Measurements from ENCODE around the gene RAD51B.
"Not testable (repeated sequence)": the region's sequence is repeated elsewhere in the genome, so short reads cannot be mapped to it uniquely, and the experiment has no call there.

The RAD51B gene

DNA sequence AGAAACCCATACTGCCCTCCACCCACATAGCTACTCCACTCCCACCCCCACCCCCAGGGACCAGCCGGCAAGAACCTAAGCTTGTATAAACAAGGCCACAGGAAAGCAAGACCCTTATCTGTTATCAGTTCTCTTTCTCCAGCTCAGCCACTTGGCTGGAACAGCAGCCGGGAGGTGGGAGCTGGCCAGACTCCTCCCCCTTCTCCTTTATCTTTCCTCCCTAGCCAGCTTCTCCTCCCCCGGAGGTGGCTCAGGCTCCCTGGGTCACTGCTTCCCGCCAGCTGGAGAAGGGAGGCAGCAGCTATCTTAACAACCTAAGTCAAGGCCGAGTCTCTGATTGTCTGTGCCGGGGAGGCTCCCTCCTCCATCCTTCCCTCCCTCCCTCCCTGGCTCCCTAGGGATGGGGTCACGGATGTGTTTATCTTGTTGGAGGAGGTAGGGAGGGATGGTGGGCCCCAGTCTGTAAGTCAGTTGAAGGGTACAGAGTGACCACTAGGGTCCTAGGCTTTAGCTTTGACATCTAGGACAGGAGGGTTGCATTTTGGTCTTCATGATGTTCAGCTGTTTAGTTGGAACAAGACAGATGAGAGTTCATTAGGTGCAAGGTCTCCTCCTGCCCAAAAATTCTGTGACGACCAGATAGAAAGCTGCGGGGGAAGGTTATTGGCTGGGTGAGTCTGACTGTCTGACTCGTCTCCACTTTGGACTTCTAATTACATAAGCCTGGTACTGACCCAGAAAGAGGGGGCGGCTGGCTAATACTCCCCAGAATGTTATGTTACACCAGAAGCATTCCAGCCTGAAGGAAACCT is 943.6 kb downstream of the RAD51B start:
- H3K4me1 ChIP-seq (ENCODE audit: insufficient read depth, low read length), result peaks cover 11% of the 10 kb centered on the region; the same call in 1 of the 2 replicates
- WGBS, result 36% methylated on average over 10 of the region's 11 CpGs
- H3K9ac ChIP-seq (ENCODE audit: low read depth, low read length), result no peak overlapping the region
- no peaks in the 10 kb centered on the region for H3K9me3 ChIP-seq (ENCODE audit: insufficient read depth, low read depth, low read length)
- H3K4me3 ChIP-seq (ENCODE audit: low read length), result no peak overlapping the region
- H3K27ac ChIP-seq (ENCODE audit: low read depth, low read length), result no peak overlapping the region
- H3K36me3 ChIP-seq (ENCODE audit: insufficient read depth, low read length), result no peaks in the 10 kb centered on the region
- H3K27me3 ChIP-seq (ENCODE audit: insufficient read depth, low read length), result no peaks in the 10 kb centered on the region

- not testable (repeated sequence) for H3K9ac ChIP-seq (ENCODE audit: low read depth, low read length); H3K4me3 ChIP-seq (ENCODE audit: low read length); H3K9me3 ChIP-seq (ENCODE audit: insufficient read depth, low read depth, low read length); H3K27me3 ChIP-seq (ENCODE audit: insufficient read depth, low read length); H3K27ac ChIP-seq (ENCODE audit: low read depth, low read length); H3K36me3 ChIP-seq (ENCODE audit: insufficient read depth, low read length)
- WGBS, result 94% methylated on average over 4 of the region's 4 CpGs
- peaks cover 11% of the 10 kb centered on the region; the same call in 1 of the 2 replicates for H3K4me1 ChIP-seq (ENCODE audit: insufficient read depth, low read length)
Observed at GRCh38 chr14:68763843-68764242, 944.3 kb downstream of the RAD51B start.

DNA sequence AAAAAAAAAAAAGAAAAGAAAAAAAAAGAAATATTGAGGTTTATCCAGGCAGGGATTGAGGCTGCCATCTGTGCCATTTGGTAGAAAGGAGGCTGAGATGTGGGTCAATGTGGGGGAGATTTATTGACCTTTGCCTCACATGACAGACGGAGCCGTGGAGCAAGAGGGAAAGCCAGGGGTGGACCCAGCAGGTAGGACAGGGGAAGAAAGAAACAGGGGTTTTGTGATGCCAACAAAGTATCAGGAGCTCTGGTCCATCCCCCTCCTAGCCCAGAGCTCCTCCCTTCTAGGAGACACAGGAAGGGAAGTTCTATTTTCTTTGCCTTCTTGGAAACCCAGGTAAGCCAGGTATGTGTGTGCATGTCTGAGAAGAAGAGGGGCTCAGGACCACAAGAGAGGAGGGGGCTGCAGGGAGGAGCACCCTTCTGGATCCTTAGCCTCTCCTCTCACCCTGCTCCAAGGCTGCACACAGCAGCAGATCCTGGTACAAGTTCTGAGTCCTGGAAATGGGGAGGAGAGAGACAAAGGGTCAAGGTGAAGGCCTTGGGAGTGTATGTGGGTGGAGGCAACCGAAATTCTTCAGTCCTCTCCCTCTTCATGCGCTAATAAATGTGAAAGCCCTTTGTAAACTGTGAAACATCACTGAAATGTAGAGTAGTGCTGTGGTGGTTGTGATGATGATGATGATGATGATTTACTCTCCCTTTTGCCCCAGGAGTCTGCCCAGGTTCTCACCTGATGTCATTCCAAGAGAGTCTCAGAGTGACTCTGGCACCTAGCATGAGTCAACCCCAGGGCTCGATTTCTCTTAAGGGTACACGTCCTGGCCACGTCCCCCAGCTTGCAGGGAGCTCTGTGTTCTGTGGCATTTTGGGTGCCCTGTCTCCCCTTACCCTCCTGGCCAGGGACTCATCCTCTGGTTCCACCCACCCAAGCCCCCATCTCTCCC is 947.0 kb downstream of the RAD51B start:
- H3K27ac ChIP-seq (ENCODE audit: low read depth, low read length), result no peak overlapping the region
- no peaks in the 10 kb centered on the region for H3K27me3 ChIP-seq (ENCODE audit: insufficient read depth, low read length)
- no peaks in the 10 kb centered on the region for H3K9me3 ChIP-seq (ENCODE audit: insufficient read depth, low read depth, low read length)
- no peaks in the 10 kb centered on the region for H3K36me3 ChIP-seq (ENCODE audit: insufficient read depth, low read length)
- H3K9ac ChIP-seq (ENCODE audit: low read depth, low read length), result no peak overlapping the region
- no peak overlapping the region for H3K4me3 ChIP-seq (ENCODE audit: low read length)
- H3K4me1 ChIP-seq (ENCODE audit: insufficient read depth, low read length), result peaks cover 11% of the 10 kb centered on the region; the same call in 1 of the 2 replicates
- WGBS, result 81% methylated on average over 7 of the region's 7 CpGs

DNA sequence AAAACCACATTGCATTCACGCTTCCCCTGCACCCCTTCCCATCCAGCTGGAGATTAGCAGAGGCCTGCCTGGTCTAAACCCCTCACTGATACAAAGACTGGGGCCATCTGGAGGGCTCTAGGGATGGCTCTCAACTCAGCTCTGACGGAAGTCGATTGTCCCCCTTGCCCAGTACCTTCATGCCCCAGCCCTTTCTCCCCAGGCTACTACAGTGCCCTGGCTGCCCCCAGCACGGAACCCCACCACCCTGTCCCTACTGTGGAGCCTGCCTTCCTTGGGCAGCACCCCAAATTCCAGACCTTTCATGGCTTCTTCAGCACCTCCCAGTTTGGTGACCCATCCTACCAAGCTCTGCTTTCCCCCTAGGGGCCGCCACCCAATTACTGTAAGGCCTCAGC is 947.7 kb downstream of the RAD51B start:
- no peak overlapping the region for H3K27ac ChIP-seq (ENCODE audit: low read depth, low read length)
- WGBS, result 89% methylated on average over 5 of the region's 5 CpGs

GRCh38 chr14:68768316-68768715 is 948.7 kb downstream of the RAD51B start:
- Histone ChIP-seq H3K36me3 (ENCODE audit: insufficient read depth, low read length) (no peaks in the 10 kb centered on the region), H3K4me3 (ENCODE audit: low read length) (no peak overlapping the region), H3K4me1 (ENCODE audit: insufficient read depth, low read length) (peaks cover 3% of the 10 kb centered on the region; the same call in 1 of the 2 replicates), H3K9ac (ENCODE audit: low read depth, low read length) (no peak overlapping the region), H3K27ac (ENCODE audit: low read depth, low read length) (no peak overlapping the region), H3K9me3 (ENCODE audit: insufficient read depth, low read depth, low read length) (no peaks in the 10 kb centered on the region), H3K27me3 (ENCODE audit: insufficient read depth, low read length) (no peaks in the 10 kb centered on the region)
- WGBS, result 93% methylated on average over 7 of the region's 7 CpGs

More for the DNA sequence above, 947.7 kb downstream of the RAD51B start:
- no peak overlapping the region for H3K9ac ChIP-seq (ENCODE audit: low read depth, low read length)
- no peak overlapping the region for H3K4me3 ChIP-seq (ENCODE audit: low read length)
- H3K36me3 ChIP-seq (ENCODE audit: insufficient read depth, low read length), result no peaks in the 10 kb centered on the region
- H3K27me3 ChIP-seq (ENCODE audit: insufficient read depth, low read length), result no peaks in the 10 kb centered on the region
- H3K9me3 ChIP-seq (ENCODE audit: insufficient read depth, low read depth, low read length), result no peaks in the 10 kb centered on the region
- peaks cover 11% of the 10 kb centered on the region; the same call in 1 of the 2 replicates for H3K4me1 ChIP-seq (ENCODE audit: insufficient read depth, low read length)

GRCh38 chr14:68770051-68770450 is 950.5 kb downstream of the RAD51B start:
- no peaks in the 10 kb centered on the region for H3K27me3 ChIP-seq (ENCODE audit: insufficient read depth, low read length)
- no peaks in the 10 kb centered on the region for H3K9me3 ChIP-seq (ENCODE audit: insufficient read depth, low read depth, low read length)
- no peaks in the 10 kb centered on the region for H3K36me3 ChIP-seq (ENCODE audit: insufficient read depth, low read length)
- no peak overlapping the region for H3K27ac ChIP-seq (ENCODE audit: low read depth, low read length)
- 96% methylated on average over 9 of the region's 9 CpGs for WGBS
- no peak overlapping the region for H3K4me3 ChIP-seq (ENCODE audit: low read length)
- H3K4me1 ChIP-seq (ENCODE audit: insufficient read depth, low read length), result no peaks in the 10 kb centered on the region
- H3K9ac ChIP-seq (ENCODE audit: low read depth, low read length), result no peak overlapping the region

GRCh38 chr14:68770553-68771286 is 951.1 kb downstream of the RAD51B start:
- H3K9me3 ChIP-seq (ENCODE audit: insufficient read depth, low read depth, low read length), result no peaks in the 10 kb centered on the region
- H3K27me3 ChIP-seq (ENCODE audit: insufficient read depth, low read length), result no peaks in the 10 kb centered on the region
- H3K27ac ChIP-seq (ENCODE audit: low read depth, low read length), result no peak overlapping the region
- H3K4me3 ChIP-seq (ENCODE audit: low read length), result no peak overlapping the region
- H3K4me1 ChIP-seq (ENCODE audit: insufficient read depth, low read length), result no peaks in the 10 kb centered on the region
- H3K36me3 ChIP-seq (ENCODE audit: insufficient read depth, low read length), result no peaks in the 10 kb centered on the region
- 90% methylated on average over 11 of the region's 11 CpGs for WGBS
- H3K9ac ChIP-seq (ENCODE audit: low read depth, low read length), result no peak overlapping the region

- Histone ChIP-seq H3K4me1 (ENCODE audit: insufficient read depth, low read length) (no peaks in the 10 kb centered on the region), H3K4me3 (ENCODE audit: low read length) (no peak overlapping the region), H3K9ac (ENCODE audit: low read depth, low read length) (no peak overlapping the region), H3K27ac (ENCODE audit: low read depth, low read length) (no peak overlapping the region), H3K9me3 (ENCODE audit: insufficient read depth, low read depth, low read length) (no peaks in the 10 kb centered on the region), H3K27me3 (ENCODE audit: insufficient read depth, low read length) (no peaks in the 10 kb centered on the region), H3K36me3 (ENCODE audit: insufficient read depth, low read length) (no peaks in the 10 kb centered on the region)
- 80% methylated on average over 10 of the region's 10 CpGs for WGBS
Observed at GRCh38 chr14:68771631-68772030, 952.1 kb downstream of the RAD51B start.

DNA sequence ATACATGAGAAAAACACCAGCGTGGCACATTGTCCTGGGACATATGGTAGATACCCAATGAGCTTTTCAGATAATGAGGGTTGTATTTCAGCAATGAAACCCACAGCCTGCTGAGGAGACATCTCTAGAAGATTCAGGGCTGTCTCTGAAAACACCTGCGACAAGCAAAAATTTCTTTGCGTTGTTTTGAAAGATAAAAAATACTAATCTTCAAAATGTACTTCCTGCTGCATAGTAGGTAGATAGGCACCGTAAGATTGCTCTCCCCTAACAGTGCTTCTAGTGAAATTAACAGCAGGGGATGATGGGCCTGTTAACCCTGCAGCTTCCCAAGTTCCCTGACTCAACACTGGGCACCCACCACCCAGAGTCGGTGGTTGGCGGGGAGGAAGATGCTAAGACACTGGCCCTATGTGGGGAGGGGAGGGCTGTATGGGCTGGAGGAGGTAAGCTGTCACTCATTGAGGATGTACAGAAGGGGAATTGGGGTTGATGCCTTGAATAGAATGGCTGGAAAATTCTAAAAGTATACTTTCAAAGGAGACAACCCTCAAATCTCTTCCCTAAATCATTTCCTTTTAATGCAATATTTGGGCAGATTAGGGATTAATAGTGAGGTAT is 953.3 kb downstream of the RAD51B start:
- Histone ChIP-seq H3K9me3 (ENCODE audit: insufficient read depth, low read depth, low read length) (no peaks in the 10 kb centered on the region), H3K36me3 (ENCODE audit: insufficient read depth, low read length) (no peaks in the 10 kb centered on the region), H3K9ac (ENCODE audit: low read depth, low read length) (no peak overlapping the region), H3K4me1 (ENCODE audit: insufficient read depth, low read length) (no peaks in the 10 kb centered on the region), H3K4me3 (ENCODE audit: low read length) (no peak overlapping the region), H3K27ac (ENCODE audit: low read depth, low read length) (no peak overlapping the region), H3K27me3 (ENCODE audit: insufficient read depth, low read length) (no peaks in the 10 kb centered on the region)
- 89% methylated on average over 5 of the region's 6 CpGs for WGBS

DNA sequence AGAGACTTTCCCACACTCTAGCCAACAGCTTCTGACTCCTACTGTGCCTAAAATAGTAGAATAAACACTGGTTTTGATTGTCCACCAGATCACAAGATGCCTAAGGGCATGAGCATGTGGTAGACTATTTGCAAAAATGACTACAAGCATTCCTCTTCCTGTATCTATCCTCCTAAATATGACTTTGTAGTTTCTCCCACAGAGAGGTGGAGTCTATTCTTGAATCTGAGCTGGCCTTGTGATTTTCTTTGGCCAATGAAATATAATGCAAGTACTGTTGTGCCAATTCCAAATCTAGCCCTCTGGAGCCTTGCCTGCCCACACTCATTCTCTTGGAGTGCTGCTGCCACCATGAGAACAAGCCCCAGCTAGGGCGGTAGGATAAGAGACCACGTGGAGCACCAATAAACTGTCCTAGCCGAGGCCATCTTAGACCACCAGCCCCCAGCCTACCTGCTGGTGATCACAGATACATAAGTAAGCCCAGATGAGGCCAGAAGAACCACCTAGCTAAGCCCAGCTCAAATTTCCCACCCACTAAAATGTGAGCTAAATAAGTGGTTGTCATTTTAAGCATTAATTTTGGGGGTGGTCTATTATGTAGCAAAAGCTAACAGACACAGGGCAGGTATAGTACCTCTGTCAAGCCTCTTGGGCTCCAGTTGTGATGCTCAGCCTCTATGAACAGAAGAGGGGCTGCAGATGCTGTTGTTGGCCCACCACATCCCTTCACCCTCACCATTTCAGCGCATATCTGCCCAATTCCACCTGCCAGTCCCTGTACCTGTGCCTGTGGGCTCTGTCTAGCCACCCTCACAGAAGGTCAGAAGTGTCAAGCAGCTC is 955.4 kb downstream of the RAD51B start:
- WGBS, result 94% methylated on average over 4 of the region's 4 CpGs
- no peak overlapping the region for H3K4me3 ChIP-seq (ENCODE audit: low read length)
- H3K9ac ChIP-seq (ENCODE audit: low read depth, low read length), result no peak overlapping the region
- peaks cover 4% of the 10 kb centered on the region; the same call in 1 of the 2 replicates for H3K4me1 ChIP-seq (ENCODE audit: insufficient read depth, low read length)
- H3K27ac ChIP-seq (ENCODE audit: low read depth, low read length), result no peak overlapping the region
- H3K36me3 ChIP-seq (ENCODE audit: insufficient read depth, low read length), result no peaks in the 10 kb centered on the region
- no peaks in the 10 kb centered on the region for H3K27me3 ChIP-seq (ENCODE audit: insufficient read depth, low read length)
- H3K9me3 ChIP-seq (ENCODE audit: insufficient read depth, low read depth, low read length), result no peaks in the 10 kb centered on the region

Measured in HUES64 (cell line).